ENCODE results near the gene IL12B.

DNA sequence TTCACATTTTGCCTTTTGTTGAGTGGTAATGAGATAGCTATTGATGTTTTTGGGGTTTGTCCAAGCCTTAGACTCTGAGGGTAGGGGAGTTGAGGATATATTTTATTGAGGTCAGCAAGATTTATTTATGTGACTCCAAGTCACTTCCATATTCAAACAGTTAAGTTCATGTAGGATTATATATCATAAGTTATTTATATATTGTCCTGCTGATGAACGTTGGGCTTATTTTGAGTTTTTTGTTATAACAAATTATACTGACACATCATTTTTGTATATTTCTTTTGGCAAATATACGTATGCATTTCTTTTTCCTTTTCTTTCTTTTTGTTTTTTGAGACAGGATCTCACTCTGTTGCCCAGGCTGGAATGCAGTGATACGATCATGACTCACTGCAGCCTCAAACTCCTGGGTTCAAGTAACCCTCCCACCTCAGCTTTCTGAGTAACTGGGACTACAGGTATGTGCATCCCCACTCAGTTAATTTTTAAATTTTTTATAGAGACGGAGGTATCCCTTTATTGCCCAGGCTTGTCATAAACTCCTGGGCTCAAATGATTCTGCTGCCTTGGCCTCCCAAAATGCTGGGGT, 23.5 kb upstream of the IL12B start:
- TF ChIP-seq, protein P1, sequence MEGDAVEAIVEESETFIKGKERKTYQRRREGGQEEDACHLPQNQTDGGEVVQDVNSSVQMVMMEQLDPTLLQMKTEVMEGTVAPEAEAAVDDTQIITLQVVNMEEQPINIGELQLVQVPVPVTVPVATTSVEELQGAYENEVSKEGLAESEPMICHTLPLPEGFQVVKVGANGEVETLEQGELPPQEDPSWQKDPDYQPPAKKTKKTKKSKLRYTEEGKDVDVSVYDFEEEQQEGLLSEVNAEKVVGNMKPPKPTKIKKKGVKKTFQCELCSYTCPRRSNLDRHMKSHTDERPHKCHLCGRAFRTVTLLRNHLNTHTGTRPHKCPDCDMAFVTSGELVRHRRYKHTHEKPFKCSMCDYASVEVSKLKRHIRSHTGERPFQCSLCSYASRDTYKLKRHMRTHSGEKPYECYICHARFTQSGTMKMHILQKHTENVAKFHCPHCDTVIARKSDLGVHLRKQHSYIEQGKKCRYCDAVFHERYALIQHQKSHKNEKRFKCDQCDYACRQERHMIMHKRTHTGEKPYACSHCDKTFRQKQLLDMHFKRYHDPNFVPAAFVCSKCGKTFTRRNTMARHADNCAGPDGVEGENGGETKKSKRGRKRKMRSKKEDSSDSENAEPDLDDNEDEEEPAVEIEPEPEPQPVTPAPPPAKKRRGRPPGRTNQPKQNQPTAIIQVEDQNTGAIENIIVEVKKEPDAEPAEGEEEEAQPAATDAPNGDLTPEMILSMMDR (IDR thresholded peaks at IDR 0.05; ENCODE audit: insufficient read depth, low read length, poor library complexity, severe bottlenecking), result no peak
- no peak for TF ChIP-seq EZH2phosphoT487 (conservative IDR thresholded peaks at IDR 0.05; ENCODE audit: low read length)
